OCI-LY3 (cell line): Measurements from ENCODE around the gene FBXL13.

Source experiments
- H2AFZ ChIP-seq: fragments of 200-600, 300-600 bp; shearing (Covaris generic); 2 replicates; pipeline ENCODE4 v1.6.0; 2014; ENCODE audit warnings: antibody characterized with exemption, low read depth, low read length
- H3K27ac ChIP-seq: fragments of 200-600, 300-600 bp; sonication (generic); 2 replicates; pipeline ENCODE4 v1.5.1; 2014; ENCODE audit warnings: mild to moderate bottlenecking, low read length, moderate library complexity, mixed read lengths
- H3K27me3 ChIP-seq: fragments of 200-600, 300-600 bp; sonication (generic); 2 replicates; pipeline ENCODE4 v1.6.1; 2014; ENCODE audit warnings: low read depth, low read length, mixed read lengths
- H3K36me3 ChIP-seq: fragments of 200-600, 300-600 bp; sonication (generic); replicated peaks from 2 replicates; pipeline ENCODE3; 2014; ENCODE audit warnings: low read depth, low read length, mixed read lengths
- H3K4me1 ChIP-seq: fragments of 300-600, 200-600 bp; sonication (generic); 2 replicates; pipeline ENCODE4 v1.6.1; 2014; ENCODE audit warnings: low read length, mixed read lengths
- H3K4me2 ChIP-seq: fragments of 200-600, 300-600 bp; sonication (generic); 2 replicates; pipeline ENCODE4 v1.6.1; 2014; ENCODE audit warnings: low read length, mixed read lengths
- H3K4me3 ChIP-seq: fragments of 300-600, 200-600 bp; sonication (generic); 2 replicates; pipeline ENCODE4 v1.5.1; 2014; ENCODE audit warnings: antibody characterized with exemption, mild to moderate bottlenecking, low read length, moderate library complexity
- H3K79me2 ChIP-seq: fragments of 300-600, 200-600 bp; shearing (Covaris generic); 2 replicates; pipeline ENCODE4 v1.6.1; 2014; ENCODE audit warnings: mild to moderate bottlenecking, low read length, mixed read lengths
- H3K9ac ChIP-seq: fragments of 300-600, 200-600 bp; shearing (Covaris generic); 2 replicates; pipeline ENCODE4 v1.6.0; 2014; ENCODE audit warnings: mild to moderate bottlenecking, low read length, moderate library complexity
- H3K9me3 ChIP-seq: fragments of 200-600, 300-600 bp; shearing (Covaris generic); 2 replicates; pipeline ENCODE4 v1.6.1; 2014; ENCODE audit warnings: low read length, mixed read lengths; ENCODE audit not compliant: insufficient read depth
- H4K20me1 ChIP-seq: fragments of 200-600, 300-600 bp; sonication (generic); 2 replicates; pipeline ENCODE4 v1.6.1; 2016; ENCODE audit warnings: low read length, mixed read lengths; ENCODE audit not compliant: insufficient read depth
- CTCF ChIP-seq: fragments of 200-600, 300-600 bp; sonication (generic); IDR thresholded peaks from 2 replicates; pipeline ENCODE4 v1.5.1; 2014; ENCODE audit warnings: antibody characterized with exemption, low read length, low read depth
- EZH2phosphoT487 ChIP-seq: fragments of 200-600 bp; shearing (Covaris generic); IDR thresholded peaks from 2 replicates; pipeline ENCODE4 v1.6.1; 2018; ENCODE audit warnings: antibody characterized with exemption, mixed run types, low read depth

FBXL13 gene

GRCh38 chr7:103011650-103012049 lies 62.9 kb downstream of the FBXL13 start:
- no peak overlapping the region for H3K9ac ChIP-seq
- no peak overlapping the region for H3K4me3 ChIP-seq
- TF ChIP-seq CTCF (no peak), EZH2phosphoT487 (no peak)
- H3K27ac ChIP-seq: no peak overlapping the region
- H3K9me3 ChIP-seq: no peaks in the 10 kb centered on the region
- H4K20me1 ChIP-seq: no peaks in the 10 kb centered on the region
- H3K4me2 ChIP-seq: no peak overlapping the region
- no peak overlapping the region for H2AFZ ChIP-seq
- no peaks in the 10 kb centered on the region for H3K36me3 ChIP-seq
- H3K27me3 ChIP-seq: no peaks in the 10 kb centered on the region
- H3K79me2 ChIP-seq: no peaks in the 10 kb centered on the region
- no peaks in the 10 kb centered on the region for H3K4me1 ChIP-seq

- Histone ChIP-seq H3K4me1 (no peaks in the 10 kb centered on the region), H2AFZ (no peak overlapping the region), H3K36me3 (no peaks in the 10 kb centered on the region), H3K27ac (no peak overlapping the region), H3K9ac (no peak overlapping the region), H3K4me3 (no peak overlapping the region), H4K20me1 (no peaks in the 10 kb centered on the region), H3K79me2 (no peaks in the 10 kb centered on the region), H3K9me3 (no peaks in the 10 kb centered on the region), H3K27me3 (no peaks in the 10 kb centered on the region), H3K4me2 (no peak overlapping the region)
- no peak for TF ChIP-seq EZH2phosphoT487
- no peak for TF ChIP-seq CTCF
Observed at GRCh38 chr7:103010211-103010610, 64.4 kb downstream of the FBXL13 start.

- H4K20me1 ChIP-seq: no peaks in the 10 kb centered on the region
- H3K79me2 ChIP-seq: no peaks in the 10 kb centered on the region
- H3K9ac ChIP-seq: no peak overlapping the region
- no peak for TF ChIP-seq CTCF
- no peak for TF ChIP-seq EZH2phosphoT487
- no peaks in the 10 kb centered on the region for H3K9me3 ChIP-seq
- H3K4me2 ChIP-seq: no peak overlapping the region
- no peaks in the 10 kb centered on the region for H3K27me3 ChIP-seq
- H3K27ac ChIP-seq: no peak overlapping the region
- no peaks in the 10 kb centered on the region for H3K4me1 ChIP-seq
- H3K36me3 ChIP-seq: no peaks in the 10 kb centered on the region
- no peak overlapping the region for H2AFZ ChIP-seq
- no peak overlapping the region for H3K4me3 ChIP-seq
Observed at GRCh38 chr7:103009466-103010185, 65.0 kb downstream of the FBXL13 start.

- Histone ChIP-seq H3K27me3 (no peaks in the 10 kb centered on the region), H3K4me3 (no peak overlapping the region), H2AFZ (no peak overlapping the region), H3K27ac (no peak overlapping the region), H3K79me2 (no peaks in the 10 kb centered on the region), H3K4me2 (no peak overlapping the region), H3K36me3 (no peaks in the 10 kb centered on the region), H3K9ac (no peak overlapping the region), H4K20me1 (no peaks in the 10 kb centered on the region), H3K4me1 (no peaks in the 10 kb centered on the region), H3K9me3 (peaks cover 11% of the 10 kb centered on the region; the same call in 1 of the 2 replicates)
- TF ChIP-seq EZH2phosphoT487 (no peak), CTCF (no peak)
Observed at GRCh38 chr7:103003004-103003403, 71.6 kb downstream of the FBXL13 start.
